PC-9 (cell line): ENCODE results near the gene NBEAL1.

Experiments
- CTCF ChIP-seq: fragments of 200-600 bp; sonication (generic); conservative IDR thresholded peaks from 2 replicates; pipeline ENCODE4 v1.6.1; 2017; ENCODE audit warnings: mixed run types, antibody characterized with exemption, mild to moderate bottlenecking, moderate library complexity
- EZH2 ChIP-seq: fragments of 200-600 bp; sonication (generic); IDR thresholded peaks from 2 replicates; pipeline ENCODE4 v1.8.0; 2017; ENCODE audit warnings: antibody characterized with exemption, low read depth

GRCh38 chr2:203071148-203071547 is 56.5 kb downstream of the NBEAL1 start:
- TF ChIP-seq CTCF (no peak), EZH2 (no peak)
